T-helper 1 cell treated with Interleukin-12 subunit alpha and Interleukin-12 subunit beta and Interleukin-4 antibody, amounts not matched to agents 30 ng/mL and 1 ng/mL, for 36 hours (primary cell): ENCODE results near the gene PDE1A. TPM values are rescaled to one million over a fixed set of nuclear protein-coding genes. Genes with fewer than 3 reads are reported as not detected.

Source experiments
- intact Hi-C: fragments of 100-400 bp; cut with micrococcal nuclease; formaldehyde crosslinking; loops from one replicate; pipeline ENCODE4 v1.15.1; 2024
- total RNA-seq: library from RNA; stranded (reverse); gene quantifications from 2 replicates; pipeline ENCODE4 v1.2.3, GENCODE V29; 2022

Gene PDE1A
- total RNA-seq, result not detected in 2 replicates

GRCh38 chr2:182426918-182427240 is at the start of gene PDE1A:
TSS of gene PDE1A (minus strand) at chr2:182427036.
- intact Hi-C loops, result no loop called here

DNA sequence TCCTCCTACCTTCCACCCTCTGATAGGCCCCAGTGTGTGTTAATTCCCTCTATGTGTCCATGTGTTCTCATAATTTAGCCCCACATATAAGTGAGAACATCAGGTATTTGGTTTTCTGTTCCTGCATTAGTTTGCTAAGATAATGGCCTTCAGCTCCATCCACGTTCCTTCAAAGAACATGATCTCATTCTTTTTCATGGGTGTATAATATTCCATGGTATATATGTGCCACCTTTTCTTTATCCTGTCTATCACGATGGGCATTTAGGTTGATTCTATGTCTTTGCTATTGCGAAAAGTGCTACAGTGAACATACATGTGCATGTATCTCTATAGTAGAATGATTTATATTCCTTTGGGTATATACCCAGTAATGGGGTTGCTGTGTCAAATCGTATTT is 46.8 kb upstream of the PDE1A start:
- intact Hi-C loops, result no loop called here

- intact Hi-C loops, result no loop called here
Measured at GRCh38 chr2:182463760-182464159, 36.9 kb upstream of the PDE1A start.

GRCh38 chr2:182456784-182457183 is 29.9 kb upstream of the PDE1A start:
- intact Hi-C loops, result no loop called here

DNA sequence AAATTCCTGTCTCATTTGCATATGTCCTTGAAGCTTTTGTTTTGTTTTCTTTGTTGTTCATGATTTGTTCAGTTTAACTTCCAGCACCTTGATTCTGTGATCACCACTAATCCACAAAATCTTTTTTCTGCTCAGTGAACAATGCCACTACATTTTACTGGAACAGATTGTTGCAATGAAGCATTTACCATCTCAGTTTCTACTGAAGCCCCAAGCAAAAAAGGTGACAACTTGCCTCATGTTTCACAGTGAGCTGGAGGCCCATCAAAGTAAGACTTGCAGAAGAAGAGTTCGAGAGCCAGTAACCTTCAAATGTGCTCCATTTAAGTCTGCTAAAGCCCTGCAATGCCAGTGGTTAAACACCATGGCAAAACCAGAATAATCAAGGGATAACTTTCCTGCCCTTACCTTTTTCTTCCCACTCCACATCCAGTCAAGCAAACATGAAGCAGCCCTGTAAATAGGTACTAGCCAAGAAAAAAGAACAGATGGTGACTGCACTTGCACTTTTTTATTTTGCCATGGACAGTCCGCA is 25.7 kb upstream of the PDE1A start:
- intact Hi-C loops, result no loop called here

GRCh38 chr2:182448371-182448770 is 21.5 kb upstream of the PDE1A start:
- intact Hi-C loops, result no loop called here

DNA sequence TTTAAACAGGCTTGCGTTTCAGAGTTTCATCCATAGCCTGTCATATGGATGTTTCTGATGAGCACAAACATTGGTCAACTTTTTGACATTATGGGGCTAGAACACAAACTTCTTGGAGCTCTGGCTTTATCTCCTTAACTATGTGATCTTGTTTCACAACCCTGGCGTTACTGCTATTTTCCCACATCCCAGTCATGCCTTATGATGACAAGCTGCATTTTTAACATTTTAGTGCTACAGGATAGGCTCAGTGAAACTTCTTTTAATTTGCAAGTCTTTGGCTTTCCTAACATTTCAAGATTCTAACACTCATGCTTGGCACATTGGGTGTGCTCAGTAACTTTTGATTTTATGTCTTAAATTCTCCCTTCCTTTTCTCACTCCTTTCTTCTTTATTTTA is 21.0 kb upstream of the PDE1A start:
- intact Hi-C loops, result no loop called here

DNA sequence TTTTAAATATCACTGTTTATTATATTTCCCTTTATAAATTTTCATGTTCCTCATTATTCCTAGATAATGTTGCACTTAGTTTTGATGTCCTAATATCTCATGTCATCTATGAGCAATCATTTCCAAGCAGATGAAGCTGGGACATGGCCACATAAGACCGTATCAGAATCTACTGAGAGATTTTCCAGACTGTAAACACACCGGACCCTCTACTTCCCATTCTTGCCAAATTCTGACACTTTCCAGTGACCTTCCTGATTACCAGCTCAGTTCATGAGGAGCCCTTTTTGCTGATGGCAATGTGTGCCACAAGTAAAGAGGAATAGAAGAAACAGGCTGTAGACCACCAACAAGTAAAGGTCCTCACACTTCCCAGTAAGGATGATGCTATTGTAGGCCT is 20.3 kb upstream of the PDE1A start:
- intact Hi-C loops, result no loop called here

DNA sequence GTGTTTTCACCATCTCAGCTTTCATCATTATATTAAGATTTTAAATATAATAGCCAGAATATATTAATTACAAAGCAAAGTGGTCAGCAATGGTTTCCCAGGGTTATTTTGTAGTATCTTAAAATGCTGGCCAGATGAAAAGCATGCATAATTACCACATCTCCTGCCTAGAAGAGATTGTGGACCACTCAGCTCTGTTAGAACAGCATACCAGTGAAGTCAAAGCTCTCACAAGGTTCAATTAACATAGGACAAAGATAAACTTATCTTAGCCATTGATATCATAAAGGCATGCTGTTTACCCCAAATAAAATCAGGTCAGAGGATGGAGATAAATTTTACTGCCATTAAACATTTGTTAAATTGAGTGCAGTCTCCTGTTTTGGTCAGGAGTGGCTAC is 19.3 kb upstream of the PDE1A start:
- intact Hi-C loops, result no loop called here

- intact Hi-C loops, result no loop called here
Measured at GRCh38 chr2:182445391-182445965, 18.6 kb upstream of the PDE1A start.

DNA sequence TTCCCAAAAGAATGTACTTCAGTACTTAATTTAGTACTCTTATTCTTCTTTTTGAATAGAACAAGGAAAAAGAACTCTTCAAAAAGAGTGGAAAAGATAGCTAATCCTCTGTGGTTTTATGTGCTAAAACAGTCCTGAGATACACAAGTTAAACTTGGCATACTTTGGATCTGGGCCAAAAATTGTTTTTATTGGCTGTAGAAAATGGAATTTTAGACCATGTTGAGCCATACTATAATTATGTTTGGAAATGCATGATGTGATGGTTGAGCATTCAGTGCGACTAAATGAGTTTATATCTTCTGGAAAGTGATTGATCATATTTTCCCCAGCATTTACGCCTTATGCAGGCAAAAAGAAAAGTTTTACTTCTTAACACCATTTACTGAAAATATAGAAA is 18.0 kb upstream of the PDE1A start:
- intact Hi-C loops, result no loop called here

DNA sequence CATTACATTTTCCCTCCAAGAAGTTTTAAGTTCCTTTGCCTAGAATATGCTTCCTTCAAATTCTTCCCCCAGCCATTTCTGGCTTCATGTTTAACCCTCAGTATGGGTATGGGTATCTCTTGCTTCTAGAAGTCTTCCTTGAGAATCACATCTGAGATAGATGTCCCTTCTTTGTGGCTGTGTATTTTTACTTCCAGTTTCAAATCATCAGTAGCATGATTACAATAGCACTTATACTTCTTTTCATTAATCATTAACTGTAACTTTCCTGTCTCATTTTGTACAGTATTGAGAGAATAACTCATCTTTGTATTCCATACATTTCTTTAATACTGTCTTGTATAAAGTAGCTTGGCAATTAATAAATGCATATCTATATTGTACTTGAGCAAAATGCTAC is 17.3 kb upstream of the PDE1A start:
- intact Hi-C loops, result no loop called here

DNA sequence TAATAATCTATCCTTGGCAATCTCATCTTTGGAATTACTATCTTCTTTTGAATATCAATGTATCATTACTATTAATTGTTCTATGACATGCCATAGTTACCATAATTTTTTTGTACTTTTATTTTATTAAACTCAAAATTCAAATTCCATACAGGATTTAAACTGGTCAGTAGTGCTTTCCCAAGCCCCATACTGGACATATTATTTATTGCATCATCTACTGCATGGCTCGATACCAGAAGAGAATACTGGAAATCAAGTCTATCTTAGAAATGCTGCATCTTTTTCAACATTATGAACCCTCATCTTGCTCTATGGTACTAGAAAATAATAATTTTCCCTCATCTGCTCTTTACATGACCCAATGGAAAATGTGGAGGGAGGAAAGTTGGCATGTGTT is 9.4 kb upstream of the PDE1A start:
- intact Hi-C loops, result no loop called here

GRCh38 chr2:182435754-182436153 is 8.9 kb upstream of the PDE1A start:
- intact Hi-C loops, result no loop called here

DNA sequence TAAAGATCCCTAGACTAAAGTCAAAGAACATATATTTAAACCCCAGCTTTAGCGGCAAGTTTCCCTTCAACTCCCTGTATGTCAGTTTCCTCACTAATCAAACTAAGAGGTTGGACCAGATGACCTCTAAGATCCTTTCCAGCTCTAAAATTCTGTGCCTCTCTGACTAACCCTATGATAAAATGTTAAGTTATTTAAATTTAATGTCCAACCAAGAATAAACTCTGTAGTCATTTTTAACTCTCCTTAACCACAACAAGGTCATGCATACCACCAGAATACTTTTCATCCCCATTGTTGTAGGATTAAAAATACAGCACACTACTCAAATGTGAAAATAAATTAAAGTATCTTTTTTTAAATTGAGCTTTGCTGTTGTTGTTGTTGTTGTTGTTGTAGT is 5.2 kb upstream of the PDE1A start:
- intact Hi-C loops, result no loop called here

DNA sequence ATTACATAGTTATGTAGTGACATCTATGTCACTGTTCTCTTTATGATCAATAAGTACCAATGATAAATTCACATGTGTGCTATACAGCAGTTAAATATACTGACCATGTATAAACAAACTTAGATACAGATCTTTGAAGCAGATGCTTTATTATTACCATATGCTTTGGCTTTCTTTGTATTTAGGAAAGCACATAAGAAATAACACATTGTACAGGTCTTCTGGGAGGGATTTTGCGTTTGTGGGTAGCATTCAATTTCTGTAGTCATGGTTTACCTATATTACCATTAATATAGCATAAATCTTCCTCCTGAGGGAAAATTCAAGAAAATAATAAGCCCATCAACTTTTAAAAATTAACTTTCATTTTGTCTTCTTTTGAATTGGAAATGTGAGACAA is 1.6 kb upstream of the PDE1A start:
- intact Hi-C loops, result no loop called here

DNA sequence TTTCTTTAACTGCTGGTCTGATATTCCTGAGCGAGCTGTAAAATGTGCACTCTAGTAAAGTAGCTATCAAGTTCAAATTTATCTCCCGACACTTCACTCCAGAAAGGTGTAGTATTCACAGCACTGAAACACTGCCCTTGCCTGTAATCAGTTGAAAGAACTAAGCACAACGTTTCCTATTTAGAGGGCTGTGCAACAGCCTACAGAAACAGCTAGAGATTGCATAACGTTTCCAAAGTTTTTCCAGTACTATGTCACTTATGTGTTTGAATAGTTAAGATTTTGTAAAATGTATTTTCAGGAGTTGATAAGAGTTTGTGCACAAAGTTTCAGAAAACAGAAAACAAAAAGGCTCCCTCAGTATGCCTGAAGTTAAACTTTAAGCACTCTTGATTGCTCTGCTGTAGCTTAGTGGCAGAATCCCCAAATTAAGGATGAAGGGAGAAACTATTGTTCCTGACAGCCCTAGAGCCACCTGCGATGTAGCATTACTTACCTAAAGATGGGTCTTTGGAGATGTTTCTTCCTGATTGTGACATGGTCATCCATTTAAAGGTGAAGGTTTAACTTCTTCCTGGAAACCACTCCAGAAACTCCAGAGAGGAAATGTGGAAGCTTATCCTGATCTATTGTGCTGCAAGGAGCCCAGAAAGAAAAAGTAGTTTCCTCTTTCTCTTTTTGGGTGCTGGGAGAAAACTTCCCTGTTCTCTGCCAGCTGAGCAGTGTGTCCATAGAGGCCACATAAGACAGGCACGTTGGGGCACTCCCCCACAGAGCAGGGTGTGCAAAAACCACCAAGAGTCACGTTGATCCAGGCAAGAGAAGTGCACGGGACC is 536 bp downstream of the PDE1A start:
- intact Hi-C loops, result no loop called here

DNA sequence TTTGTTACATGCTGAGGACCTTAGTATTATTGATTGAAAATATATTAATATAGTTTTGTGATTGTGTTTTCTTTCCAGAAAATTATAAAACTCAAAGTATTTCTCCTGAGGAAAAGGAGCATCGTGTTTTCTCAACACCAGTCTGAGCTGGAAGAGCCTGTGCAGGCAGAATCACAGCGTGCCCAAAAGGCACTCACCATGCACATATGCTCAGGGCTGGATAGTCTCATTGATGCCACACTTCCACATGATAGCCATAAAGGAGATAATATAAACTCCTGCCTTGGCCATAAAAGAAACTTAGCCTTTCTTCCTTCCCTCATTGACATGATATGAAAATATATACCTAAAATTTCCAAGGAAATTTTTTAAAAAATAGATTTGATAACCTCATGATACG is 4.0 kb downstream of the PDE1A start:
- intact Hi-C loops, result no loop called here

DNA sequence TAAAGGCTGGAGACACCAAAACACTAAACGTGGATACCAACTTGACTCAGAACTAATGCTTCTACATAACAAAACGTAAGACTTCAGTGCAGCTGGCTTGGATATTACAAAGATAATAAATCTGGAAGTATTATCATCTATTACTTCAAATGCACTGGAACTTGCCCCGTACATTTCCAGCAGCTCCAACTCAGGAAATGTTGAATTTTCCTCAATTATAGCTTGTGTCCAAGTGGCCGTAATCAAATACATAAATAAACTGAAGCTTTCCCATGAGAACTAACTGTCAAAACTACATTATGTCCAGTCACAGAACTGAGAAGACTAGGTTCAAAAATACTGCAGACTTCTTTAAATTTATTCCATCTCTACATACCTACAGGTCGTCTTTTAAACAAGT is 6.2 kb downstream of the PDE1A start:
- intact Hi-C loops, result no loop called here

DNA sequence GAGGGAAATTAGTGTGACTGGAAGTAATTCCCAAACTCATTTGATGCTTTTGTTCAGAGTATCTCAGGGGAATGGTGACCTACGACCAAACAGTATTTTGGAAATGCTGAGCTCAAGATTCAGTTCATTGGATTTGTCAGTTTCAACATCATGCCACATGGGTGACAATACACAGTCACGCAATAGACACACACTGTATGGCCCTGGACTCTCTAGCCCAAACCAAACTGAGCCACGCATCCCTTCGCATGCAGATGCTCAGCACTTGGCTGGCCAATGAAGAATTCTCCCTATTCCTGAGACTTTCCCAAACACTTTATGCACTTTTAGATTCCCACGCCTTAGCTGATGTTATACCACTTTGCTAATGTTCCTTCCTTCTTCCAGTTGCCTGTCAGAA is 10.0 kb downstream of the PDE1A start:
- intact Hi-C loops, result no loop called here

GRCh38 chr2:182416191-182416590 is 10.6 kb downstream of the PDE1A start:
- intact Hi-C loops, result no loop called here

DNA sequence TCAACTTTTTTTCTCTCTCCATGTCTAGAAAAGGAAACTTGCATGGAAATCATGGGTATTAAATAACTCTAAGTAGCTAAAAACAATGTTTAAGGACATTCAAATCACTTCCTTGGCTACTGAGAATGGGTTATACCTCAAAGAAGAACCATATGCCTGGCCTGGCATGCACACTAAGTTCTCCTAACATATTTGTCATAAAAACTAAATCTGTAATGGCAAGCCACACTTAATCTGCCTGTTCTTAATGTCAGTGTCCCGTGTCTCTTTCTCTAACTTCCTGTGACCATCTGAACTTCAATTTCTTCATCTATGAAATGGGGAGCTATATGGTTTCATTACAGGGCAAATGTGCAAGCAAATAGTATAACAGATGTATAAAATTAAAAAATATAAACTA is 11.1 kb downstream of the PDE1A start:
- intact Hi-C loops, result no loop called here

GRCh38 chr2:182412858-182413257 is 14.0 kb downstream of the PDE1A start:
- intact Hi-C loops, result no loop called here
